Neural cell (in vitro differentiated cells): ENCODE data around the gene PLAAT5. TPM values are rescaled to one million over a fixed set of nuclear protein-coding genes. Genes with fewer than 3 reads are reported as not detected.

ENCODE experiments used
- H2AFZ ChIP-seq: fragments of 200-600, 300-800 bp; sonication (generic), shearing (Covaris generic); 2 replicates; pipeline ENCODE4 v1.6.0; 2014; ENCODE audit warnings: low read depth, mild to moderate bottlenecking, antibody characterized with exemption, low read length, moderate library complexity
- H3F3A ChIP-seq: fragments of 200-600 bp; shearing (Covaris generic); 2 replicates; pipeline ENCODE4 v1.6.1; 2016; ENCODE audit warnings: mild to moderate bottlenecking, moderate library complexity, mixed read lengths, antibody characterized with exemption, low read length; ENCODE audit not compliant: insufficient read depth, poor library complexity, severe bottlenecking
- H3K27ac ChIP-seq: fragments of 200-600, 300-800 bp; sonication (generic), shearing (Covaris generic); 2 replicates; pipeline ENCODE4 v1.5.1; 2014; ENCODE audit warnings: mild to moderate bottlenecking, low read length, moderate library complexity
- H3K27me3 ChIP-seq: fragments of 300-800, 200-600 bp; sonication (generic), shearing (Covaris generic); 2 replicates; pipeline ENCODE4 v1.6.0; 2014; ENCODE audit warnings: mild to moderate bottlenecking, low read depth, low read length, moderate library complexity; ENCODE audit not compliant: insufficient read depth
- H3K36me3 ChIP-seq: fragments of 300-800, 200-600 bp; sonication (generic), shearing (Covaris generic); 2 replicates; pipeline ENCODE4 v1.5.1; 2014; ENCODE audit warnings: mild to moderate bottlenecking, antibody characterized with exemption, low read length, moderate library complexity; ENCODE audit not compliant: insufficient read depth
- H3K4me2 ChIP-seq: fragments of 300-800, 200-600 bp; sonication (generic), shearing (Covaris generic); 2 replicates; pipeline ENCODE4 v1.6.0; 2014; ENCODE audit warnings: mild to moderate bottlenecking, low read length
- H3K4me3 ChIP-seq: fragments of 300-800, 200-600 bp; sonication (generic), shearing (Covaris generic); 2 replicates; pipeline ENCODE4 v1.5.1; 2014; ENCODE audit warnings: mild to moderate bottlenecking, low read length, moderate library complexity
- H3K79me2 ChIP-seq: fragments of 200-600 bp; shearing (Covaris generic); replicated peaks from 2 replicates; pipeline ENCODE4 v1.6.0; 2014; ENCODE audit warnings: mild to moderate bottlenecking, low read length, moderate library complexity; ENCODE audit not compliant: insufficient read depth
- H3K9ac ChIP-seq: fragments of 300-800, 200-600 bp; sonication (generic), shearing (Covaris generic); 2 replicates; pipeline ENCODE4 v1.6.1; 2016; ENCODE audit warnings: mild to moderate bottlenecking, low read length, mixed read lengths
- H3K9me2 ChIP-seq: fragments of 200-600 bp; shearing (Covaris generic); 2 replicates; pipeline ENCODE4 v1.6.1; 2016; ENCODE audit warnings: mild to moderate bottlenecking, low read length, mixed read lengths; ENCODE audit not compliant: insufficient read depth
- H3K9me3 ChIP-seq: fragments of 200-600, 300-800 bp; sonication (generic), shearing (Covaris generic); 2 replicates; pipeline ENCODE4 v1.6.1; 2016; ENCODE audit warnings: mild to moderate bottlenecking, mixed run types, low read length, moderate library complexity, mixed read lengths
- H4K20me1 ChIP-seq: fragments of 200-600 bp; shearing (Covaris generic); 2 replicates; pipeline ENCODE4 v1.6.1; 2016; ENCODE audit warnings: mild to moderate bottlenecking, mixed run types; ENCODE audit not compliant: insufficient read depth
- CTCF ChIP-seq: fragments of 450-650 bp; IDR thresholded peaks from 2 replicates; pipeline ENCODE4 v1.5.1; 2014; ENCODE audit warnings: antibody characterized with exemption, mild to moderate bottlenecking, moderate library complexity; ENCODE audit not compliant: poor library complexity, severe bottlenecking
- EP300 ChIP-seq: fragments of 450-650 bp; conservative IDR thresholded peaks from 2 replicates; pipeline ENCODE4 v1.6.1; 2014; ENCODE audit warnings: antibody characterized with exemption, mild to moderate bottlenecking, moderate library complexity; ENCODE audit not compliant: poor library complexity, severe bottlenecking
- EZH2 ChIP-seq: fragments of 200-600, 300-800 bp; shearing (Covaris generic), sonication (generic); IDR thresholded peaks from 2 replicates; pipeline ENCODE4 v1.6.1; 2014; ENCODE audit warnings: antibody characterized with exemption, low read length, borderline replicate concordance, mild to moderate bottlenecking; ENCODE audit not compliant: insufficient read depth, poor library complexity, severe bottlenecking
- MXI1 ChIP-seq: fragments of 450-650 bp; conservative IDR thresholded peaks from 2 replicates; pipeline ENCODE4 v1.6.1; 2014; ENCODE audit warnings: antibody characterized with exemption, mild to moderate bottlenecking; ENCODE audit not compliant: poor library complexity, severe bottlenecking
- POLR2AphosphoS5 ChIP-seq: IDR thresholded peaks from 2 replicates; pipeline ENCODE4 v1.6.1; 2012
- RAD21 ChIP-seq: fragments of 450-650 bp; conservative IDR thresholded peaks from 2 replicates; pipeline ENCODE4 v1.6.1; 2014; ENCODE audit warnings: antibody characterized with exemption, mild to moderate bottlenecking, moderate library complexity
- REST ChIP-seq: IDR thresholded peaks from 2 replicates; pipeline ENCODE4 v1.6.1; 2012; ENCODE audit warnings: borderline replicate concordance
- SMC3 ChIP-seq: fragments of 450-650 bp; conservative IDR thresholded peaks from 2 replicates; pipeline ENCODE4 v1.6.1; 2014; ENCODE audit warnings: antibody characterized with exemption, mild to moderate bottlenecking, moderate library complexity; ENCODE audit not compliant: poor library complexity
- TAF1 ChIP-seq: IDR thresholded peaks from 2 replicates; pipeline ENCODE4 v1.6.1; 2012; ENCODE audit warnings: low read depth
- polyA plus RNA-seq: library from polyadenylated mRNA; depleted of rRNA; stranded (reverse); fragments of >200 nt; gene quantifications from 2 replicates; pipeline ENCODE4 v1.2.3, GENCODE V29; 2014

PLAAT5 gene
- polyA plus RNA-seq, 1 donor from 2014 or later = 0.14 TPM

- Histone ChIP-seq H3K27ac (no peak overlapping the region), H3K4me2 (no peak overlapping the region), H3F3A (no peaks in the 10 kb centered on the region), H3K4me3 (no peak overlapping the region), H4K20me1 (no peaks in the 10 kb centered on the region), H3K36me3 (no peaks in the 10 kb centered on the region), H3K9me3 (no peaks in the 10 kb centered on the region), H3K9me2 (no peaks in the 10 kb centered on the region), H3K79me2 (no peaks in the 10 kb centered on the region), H3K9ac (no peak overlapping the region), H2AFZ (no peak overlapping the region), H3K27me3 (no peaks in the 10 kb centered on the region)
- TF ChIP-seq EP300 = no peak
- no peak for TF ChIP-seq CTCF
Measured at GRCh38 chr11:63445118-63445517, 45.8 kb downstream of the PLAAT5 start.

- H3K79me2 ChIP-seq = no peaks in the 10 kb centered on the region
- no peaks in the 10 kb centered on the region for H3K36me3 ChIP-seq
- no peaks in the 10 kb centered on the region for H4K20me1 ChIP-seq
- H3K27ac ChIP-seq = no peak overlapping the region
- H3K9ac ChIP-seq = no peak overlapping the region
- H3F3A ChIP-seq = no peaks in the 10 kb centered on the region
- TF ChIP-seq RAD21 (no peak), MXI1 (no peak), SMC3 (no peak), EP300 (no peak), CTCF (no peak), EZH2 (no peak), POLR2AphosphoS5 (no peak), REST (no peak), TAF1 (no peak)
- no peaks in the 10 kb centered on the region for H3K9me3 ChIP-seq
- H3K4me3 ChIP-seq = no peak overlapping the region
- H3K9me2 ChIP-seq = no peaks in the 10 kb centered on the region
- no peak overlapping the region for H3K4me2 ChIP-seq
- no peaks in the 10 kb centered on the region for H3K27me3 ChIP-seq
- H2AFZ ChIP-seq = no peak overlapping the region
Measured at GRCh38 chr11:63444160-63444559, 46.8 kb downstream of the PLAAT5 start.
